Tibial artery (tissue), 4 donors: ENCODE results near the gene GALNT14.

Source experiments
- DNase-seq, 2 donors: peaks; one replicate each; pipeline ENCODE4 v3.0.0-alpha.2; 2019
- H3K27ac ChIP-seq, 2 donors: fragments of 200-600 bp; sonication (generic) in 1 of 2; 1 replicate in 1 of 2; 2 replicates in 1 of 2; pipeline ENCODE4 v1.5.1; 2018 to 2019; ENCODE audit warnings: mild to moderate bottlenecking in 1 of 2
- H3K27me3 ChIP-seq, 2 donors: fragments of 200-600 bp; sonication (generic) in 1 of 2; one replicate each; pipeline versions ENCODE4 v1.5.1 to v1.6.0; 2016 to 2019
- H3K36me3 ChIP-seq, 3 donors: fragments of 200-600 bp; sonication (generic) in 2 of 3; one replicate each; pipeline ENCODE4 v1.5.1; 2016 to 2019; ENCODE audit warnings: mild to moderate bottlenecking in 2 of 3
- H3K4me1 ChIP-seq, 4 donors: fragments of 200-600 bp; sonication (generic) in 2 of 4; 1 replicate in 3 of 4; 2 replicates in 1 of 4; pipeline ENCODE4 v1.5.1; 2016 to 2019
- H3K4me3 ChIP-seq, 2 donors: fragments of 200-600 bp; sonication (generic) in 1 of 2; 1 replicate in 1 of 2; 2 replicates in 1 of 2; pipeline ENCODE4 v1.5.1; 2018 to 2019; ENCODE audit warnings: mild to moderate bottlenecking in 2 of 2
- H3K9me3 ChIP-seq, 3 donors: fragments of 200-600 bp; sonication (generic) in 1 of 3; one replicate each; pipeline ENCODE4 v1.5.1; 2016 to 2019
- intact Hi-C: fragments of 100-400 bp; cut with DNase I; formaldehyde crosslinking; loops from one replicate; pipeline ENCODE4 v1.15.0; 2023; ENCODE audit warnings: low total_unique reads
- TF ChIP-seq, protein P1 (sequence below), 2 experiments: fragments of 200-600 bp in 1 of 2; fragments of 450-650 bp in 1 of 2; IDR thresholded peaks; one replicate each; pipeline ENCODE4 v1.5.1; 2017 to 2019; ENCODE audit warnings: antibody characterized with exemption in 2 of 2, mild to moderate bottlenecking in 1 of 2, moderate library complexity in 1 of 2

GALNT14 gene

DNA sequence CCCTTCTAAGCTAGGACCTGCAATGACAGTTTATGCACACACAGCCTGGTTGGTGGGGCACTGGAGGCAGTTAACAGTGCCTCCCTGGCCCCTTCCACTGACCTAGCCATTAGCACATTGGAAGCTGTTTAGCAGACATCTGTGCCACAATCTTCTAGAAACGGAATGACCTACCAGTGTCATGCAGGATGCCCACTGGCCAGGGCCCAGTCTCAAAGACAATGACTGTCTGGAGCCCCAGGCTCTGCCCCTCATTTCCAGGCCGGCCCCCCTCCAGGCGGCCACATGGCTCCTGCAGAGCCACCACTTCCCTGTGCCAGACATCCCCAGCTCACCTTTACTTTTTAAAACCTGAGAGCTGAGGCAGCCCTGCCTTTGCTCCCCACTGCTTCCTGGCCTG is 207.5 kb downstream of the GALNT14 start:
- DNase-seq: no peak
- TF ChIP-seq, protein P1, sequence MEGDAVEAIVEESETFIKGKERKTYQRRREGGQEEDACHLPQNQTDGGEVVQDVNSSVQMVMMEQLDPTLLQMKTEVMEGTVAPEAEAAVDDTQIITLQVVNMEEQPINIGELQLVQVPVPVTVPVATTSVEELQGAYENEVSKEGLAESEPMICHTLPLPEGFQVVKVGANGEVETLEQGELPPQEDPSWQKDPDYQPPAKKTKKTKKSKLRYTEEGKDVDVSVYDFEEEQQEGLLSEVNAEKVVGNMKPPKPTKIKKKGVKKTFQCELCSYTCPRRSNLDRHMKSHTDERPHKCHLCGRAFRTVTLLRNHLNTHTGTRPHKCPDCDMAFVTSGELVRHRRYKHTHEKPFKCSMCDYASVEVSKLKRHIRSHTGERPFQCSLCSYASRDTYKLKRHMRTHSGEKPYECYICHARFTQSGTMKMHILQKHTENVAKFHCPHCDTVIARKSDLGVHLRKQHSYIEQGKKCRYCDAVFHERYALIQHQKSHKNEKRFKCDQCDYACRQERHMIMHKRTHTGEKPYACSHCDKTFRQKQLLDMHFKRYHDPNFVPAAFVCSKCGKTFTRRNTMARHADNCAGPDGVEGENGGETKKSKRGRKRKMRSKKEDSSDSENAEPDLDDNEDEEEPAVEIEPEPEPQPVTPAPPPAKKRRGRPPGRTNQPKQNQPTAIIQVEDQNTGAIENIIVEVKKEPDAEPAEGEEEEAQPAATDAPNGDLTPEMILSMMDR (IDR thresholded peaks at IDR 0.05): no peak
- no peaks in the 10 kb centered on the region for H3K9me3 ChIP-seq
- no peaks in the 10 kb centered on the region for H3K27me3 ChIP-seq
- H3K36me3 ChIP-seq: no peaks in the 10 kb centered on the region
- intact Hi-C loops: no loop called here
- no peak overlapping the region for H3K4me3 ChIP-seq
- H3K27ac ChIP-seq: no peak overlapping the region
- no peaks in the 10 kb centered on the region for H3K4me1 ChIP-seq

DNA sequence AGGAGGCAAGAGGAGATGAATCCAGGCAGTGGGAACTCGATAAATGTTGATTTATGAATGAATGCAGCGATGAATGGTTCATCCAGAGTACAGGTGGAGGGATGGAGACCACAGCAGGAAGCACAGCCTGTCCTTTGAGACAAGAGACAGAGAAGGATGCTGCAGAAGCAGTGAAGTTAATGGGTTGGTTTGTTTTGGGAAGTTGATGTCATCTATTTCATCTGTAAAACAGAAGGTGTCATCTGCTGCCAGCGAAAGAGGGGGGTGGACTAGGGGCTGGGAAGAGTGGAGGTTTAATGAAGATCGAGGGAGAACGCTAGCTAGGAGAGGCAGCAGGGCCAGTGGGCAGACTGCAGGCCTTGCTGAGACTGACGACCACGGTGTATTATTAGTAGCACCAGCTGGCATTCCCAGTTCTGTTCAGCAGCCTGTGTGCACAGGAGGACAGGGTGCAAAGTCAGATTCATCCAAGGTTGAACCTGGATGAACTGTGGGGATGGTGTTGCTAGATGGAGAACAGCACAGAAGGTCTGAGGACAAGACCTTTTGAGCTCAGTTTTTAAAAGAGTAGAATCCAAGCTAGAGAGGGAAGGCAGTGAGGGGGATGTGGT is 210.7 kb downstream of the GALNT14 start:
- intact Hi-C loops: no loop called here
- DNase-seq: peak in 1 of 2 donors; percentile 4
- H3K4me3 ChIP-seq: no peak overlapping the region
- no peaks in the 10 kb centered on the region for H3K4me1 ChIP-seq
- no peaks in the 10 kb centered on the region for H3K27me3 ChIP-seq
- no peaks in the 10 kb centered on the region for H3K9me3 ChIP-seq
- H3K36me3 ChIP-seq: no peaks in the 10 kb centered on the region
- H3K27ac ChIP-seq: no peak overlapping the region
- TF ChIP-seq, protein P1 (IDR thresholded peaks at IDR 0.05): no peak

DNA sequence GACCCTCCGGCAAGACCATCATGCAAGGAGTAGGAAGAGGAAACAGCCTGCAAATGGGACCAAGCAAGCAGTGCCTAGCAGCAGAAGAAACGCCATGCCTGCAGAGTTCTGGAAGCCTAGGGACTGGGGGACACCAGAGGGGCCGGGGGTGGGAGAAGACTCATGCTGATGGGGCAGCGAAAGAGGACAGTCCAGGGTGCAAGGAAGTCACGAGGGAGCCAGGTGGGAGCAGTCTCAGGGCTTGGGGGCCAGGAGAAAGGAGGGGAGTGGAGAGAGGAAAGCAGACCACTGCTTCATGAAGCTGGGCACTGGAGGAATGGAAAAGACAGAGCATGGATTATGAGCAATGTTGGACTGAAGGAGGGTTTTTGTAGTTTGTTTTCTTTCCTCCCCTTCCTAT is 211.6 kb downstream of the GALNT14 start:
- H3K4me1 ChIP-seq: no peaks in the 10 kb centered on the region
- H3K4me3 ChIP-seq: no peak overlapping the region
- intact Hi-C loops: no loop called here
- no peaks in the 10 kb centered on the region for H3K27me3 ChIP-seq
- no peaks in the 10 kb centered on the region for H3K36me3 ChIP-seq
- DNase-seq: no peak
- TF ChIP-seq, protein P1 (IDR thresholded peaks at IDR 0.05): no peak
- no peaks in the 10 kb centered on the region for H3K9me3 ChIP-seq
- H3K27ac ChIP-seq: no peak overlapping the region

DNA sequence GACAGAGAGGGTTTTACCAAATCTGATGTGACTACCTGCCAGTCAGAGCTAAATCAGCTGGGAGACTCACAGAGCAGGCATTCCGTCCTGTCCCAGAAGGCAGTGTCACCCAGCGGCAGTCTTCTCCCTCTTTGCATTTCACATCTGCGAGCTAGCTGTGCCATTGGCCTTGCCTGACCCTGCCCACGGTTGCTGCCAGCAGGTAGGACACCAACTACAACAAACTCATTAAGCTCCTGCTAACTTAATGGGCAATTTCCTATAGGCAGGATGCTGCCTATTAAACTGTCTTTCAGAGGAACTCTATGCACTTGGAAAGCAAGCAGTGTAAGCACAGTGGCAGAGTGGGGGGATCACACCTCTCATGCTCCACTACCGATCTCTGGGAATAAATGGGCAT is 214.6 kb downstream of the GALNT14 start:
- Histone ChIP-seq H3K27me3 (no peaks in the 10 kb centered on the region), H3K4me1 (no peaks in the 10 kb centered on the region), H3K27ac (no peak overlapping the region), H3K36me3 (no peaks in the 10 kb centered on the region), H3K4me3 (no peak overlapping the region), H3K9me3 (no peaks in the 10 kb centered on the region)
- DNase-seq: no peak
- TF ChIP-seq, protein P1 (IDR thresholded peaks at IDR 0.05): no peak
- intact Hi-C loops: no loop called here

DNA sequence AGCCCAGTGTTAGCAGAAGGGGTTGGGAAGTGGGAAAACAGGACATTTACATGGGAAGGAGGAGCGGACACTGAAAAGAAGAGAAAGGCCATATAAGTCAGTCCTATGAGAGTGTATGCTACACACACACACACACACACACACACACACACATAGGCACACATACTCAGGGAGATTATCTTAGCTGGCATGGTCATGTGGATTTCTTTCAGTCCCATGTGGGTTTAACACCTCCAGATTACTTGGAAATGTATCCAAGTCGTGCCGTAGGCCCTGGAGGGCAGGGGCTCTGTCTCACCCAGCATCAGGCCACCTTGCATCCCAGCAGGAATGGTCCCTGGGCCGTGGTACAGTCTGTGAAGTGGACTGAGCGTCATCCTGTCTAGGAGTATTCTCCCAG is 217.7 kb downstream of the GALNT14 start:
- peak in 1 of 2 donors; percentile 42 for DNase-seq
- Histone ChIP-seq H3K27me3 (no peaks in the 10 kb centered on the region), H3K36me3 (no peaks in the 10 kb centered on the region), H3K4me3 (no peak overlapping the region), H3K27ac (no peak overlapping the region), H3K4me1 (no peaks in the 10 kb centered on the region), H3K9me3 (no peaks in the 10 kb centered on the region)
- intact Hi-C loops: no loop called here
- TF ChIP-seq, protein P1 (IDR thresholded peaks at IDR 0.05): no peak

DNA sequence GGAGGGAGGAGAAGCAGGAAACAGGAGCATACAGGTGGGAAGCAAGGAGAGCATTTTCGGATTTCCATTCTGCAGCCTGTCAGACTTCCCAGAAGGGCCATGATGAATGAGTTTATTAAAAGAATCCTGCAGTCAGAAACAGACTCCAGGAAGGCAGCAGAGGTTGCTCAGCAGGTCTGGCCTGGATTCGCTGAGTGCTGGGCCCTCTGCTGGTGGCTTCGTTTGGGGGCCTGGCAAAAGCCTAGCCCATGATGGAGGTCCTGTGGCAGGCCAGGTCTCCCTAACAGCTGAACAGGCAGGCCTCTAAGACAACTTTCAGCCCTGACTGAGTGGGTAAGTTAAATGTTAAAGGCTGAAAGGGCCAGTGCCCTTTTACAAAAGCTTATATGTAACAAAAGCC is 222.8 kb downstream of the GALNT14 start:
- Histone ChIP-seq H3K36me3 (no peaks in the 10 kb centered on the region), H3K27me3 (no peaks in the 10 kb centered on the region), H3K4me3 (no peak overlapping the region), H3K27ac (no peak overlapping the region), H3K9me3 (no peaks in the 10 kb centered on the region), H3K4me1 (no peaks in the 10 kb centered on the region)
- DNase-seq: no peak
- TF ChIP-seq, protein P1 (IDR thresholded peaks at IDR 0.05): no peak
- intact Hi-C loops: no loop called here
